VCaP (cell line): ENCODE results near the gene C2orf92.

Experiments
- H3K27ac ChIP-seq: fragments of 450-650 bp; 2 replicates; pipeline ENCODE4 v1.5.1; 2017
- CTCF ChIP-seq: fragments of 450-650 bp; conservative IDR thresholded peaks from 2 replicates; pipeline ENCODE4 v1.5.1; 2017; ENCODE audit warnings: mild to moderate bottlenecking, moderate library complexity

C2orf92 gene

GRCh38 chr2:97724501-97724900, 55.0 kb downstream of the C2orf92 start:
- H3K27ac ChIP-seq = no peak overlapping the region
- TF ChIP-seq CTCF = no peak

GRCh38 chr2:97724946-97725688, 55.6 kb downstream of the C2orf92 start:
- TF ChIP-seq CTCF = no peak
- H3K27ac ChIP-seq = no peak overlapping the region

GRCh38 chr2:97726261-97727064, 57.0 kb downstream of the C2orf92 start:
- TF ChIP-seq CTCF = no peak
- no peak overlapping the region for H3K27ac ChIP-seq

- H3K27ac ChIP-seq = no peak overlapping the region
- no peak for TF ChIP-seq CTCF
These were observed 57.8 kb downstream of the C2orf92 start for GRCh38 chr2:97727296-97727695.

- no peak overlapping the region for H3K27ac ChIP-seq
- no peak for TF ChIP-seq CTCF
These were observed 58.7 kb downstream of the C2orf92 start for GRCh38 chr2:97728091-97728731.

- no peak for TF ChIP-seq CTCF
These were observed 60.7 kb downstream of the C2orf92 start for GRCh38 chr2:97730245-97730644.

More at GRCh38 chr2:97730245-97730644, 60.7 kb downstream of the C2orf92 start:
- H3K27ac ChIP-seq = no peak overlapping the region
